PC-9 (cell line): ENCODE results near the gene TRPV3. TPM values are rescaled to one million over a fixed set of nuclear protein-coding genes. Genes with fewer than 3 reads are reported as not detected.

Experiments used
- BruUV-seq: library from RNA; stranded (reverse); fragments of 400-500 nt; replicated peaks from 2 replicates; lab custom pipeline; 2021; lab: Mats Ljungman, UMichigan
- CTCF ChIA-PET: fragments of 300-600 bp; sonication (Branson Sonifier 250); formaldehyde crosslinking; loops from one replicate; lab custom pipeline; 2022; ENCODE audit warnings: antibody characterized with exemption; lab: Charles Lee
- POLR2A ChIA-PET: fragments of 300-600 bp; sonication (Branson Sonifier 250); formaldehyde crosslinking; loops from one replicate; lab custom pipeline; 2022; ENCODE audit warnings: antibody characterized with exemption; ENCODE audit not compliant: unreplicated experiment; lab: Charles Lee
- DNase-seq, 2 experiments: peaks; one replicate each; pipeline versions ENCODE4 v3.0.0 to v3.0.0-alpha.2; 2015 to 2022; ENCODE audit warnings: mixed read lengths in 1 of 2
- H2AFZ ChIP-seq: fragments of 200-600 bp; sonication (generic); 2 replicates; pipeline ENCODE4 v1.8.1; 2017; ENCODE audit warnings: antibody characterized with exemption
- H3F3A ChIP-seq: fragments of 200-600 bp; sonication (generic); 2 replicates; pipeline ENCODE4 v1.8.1; 2017; ENCODE audit warnings: antibody characterized with exemption, mild to moderate bottlenecking, low read depth; ENCODE audit not compliant: insufficient read depth
- H3K27ac ChIP-seq: fragments of 200-600 bp; sonication (generic); 2 replicates; pipeline ENCODE4 v1.6.1; 2016; ENCODE audit warnings: mixed run types
- H3K27me3 ChIP-seq: fragments of 200-600 bp; sonication (generic); 2 replicates; pipeline ENCODE4 v1.6.1; 2016; ENCODE audit warnings: low read depth, mixed run types; ENCODE audit not compliant: insufficient read depth
- H3K36me3 ChIP-seq: fragments of 200-600 bp; sonication (generic); 2 replicates; pipeline ENCODE4 v1.6.1; 2016; ENCODE audit warnings: low read depth, mixed run types
- H3K4me1 ChIP-seq: fragments of 200-600 bp; sonication (generic); replicated peaks from 2 replicates; pipeline ENCODE4 v1.6.1; 2016; ENCODE audit warnings: mixed run types; ENCODE audit not compliant: insufficient read depth
- H3K4me2 ChIP-seq: fragments of 200-600 bp; sonication (generic); 2 replicates; pipeline ENCODE4 v1.6.1; 2017; ENCODE audit warnings: mixed run types
- H3K4me3 ChIP-seq: fragments of 200-600 bp; sonication (generic); 2 replicates; pipeline ENCODE4 v1.6.1; 2016; ENCODE audit warnings: mixed run types
- H3K79me2 ChIP-seq: fragments of 200-600 bp; sonication (generic); 2 replicates; pipeline ENCODE4 v1.6.1; 2017; ENCODE audit warnings: low read depth, mixed run types
- H3K9me2 ChIP-seq: fragments of 200-600 bp; sonication (generic); 2 replicates; pipeline ENCODE4 v1.8.1; 2017; ENCODE audit warnings: mild to moderate bottlenecking; ENCODE audit not compliant: insufficient read depth
- H3K9me3 ChIP-seq: fragments of 200-600 bp; sonication (generic); 2 replicates; pipeline ENCODE4 v1.8.1; 2016; ENCODE audit warnings: low read depth; ENCODE audit not compliant: insufficient read depth
- H4K20me1 ChIP-seq: fragments of 200-600 bp; sonication (generic); 2 replicates; pipeline ENCODE4 v1.8.1; 2017; ENCODE audit not compliant: insufficient read depth
- EZH2 ChIP-seq: fragments of 200-600 bp; sonication (generic); IDR thresholded peaks from 2 replicates; pipeline ENCODE4 v1.8.0; 2017; ENCODE audit warnings: antibody characterized with exemption, low read depth
- intact Hi-C: fragments of 100-400 bp; cut with micrococcal nuclease; formaldehyde crosslinking; loops from one replicate; pipeline ENCODE4 v1.10.0; 2022; ENCODE audit not compliant: unreplicated experiment
- total RNA-seq: library from RNA; stranded (reverse); gene quantifications from 2 replicates; pipeline ENCODE4 v1.2.3, GENCODE V29; 2021
- TF ChIP-seq, protein P1 (sequence below): fragments of 200-600 bp; sonication (generic); conservative IDR thresholded peaks from 2 replicates; pipeline ENCODE4 v1.6.1; 2017; ENCODE audit warnings: mixed run types, antibody characterized with exemption, mild to moderate bottlenecking, moderate library complexity

The TRPV3 gene
- total RNA-seq, 1 experiment from 2014 or later = 1.9 TPM

DNA sequence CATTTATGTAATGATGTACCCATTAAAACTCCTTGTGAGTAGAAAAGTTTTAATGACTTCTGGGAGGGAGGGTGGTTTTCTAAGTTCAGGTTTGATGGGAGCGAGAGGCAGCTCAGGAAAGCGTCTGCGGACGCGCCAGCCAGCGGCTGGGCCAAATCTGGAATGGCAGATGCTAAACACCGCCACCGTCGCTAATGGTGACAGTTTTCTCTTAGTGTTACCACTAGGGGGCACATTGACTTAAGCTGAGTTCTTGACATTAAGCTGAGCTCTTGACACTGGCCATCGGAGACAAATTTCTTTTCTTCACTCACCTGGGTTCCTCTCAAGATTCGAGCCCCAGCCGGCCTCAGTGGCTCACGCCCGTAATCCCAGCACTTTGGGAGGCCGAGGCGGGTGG, 44.9 kb upstream of the TRPV3 start:
- CTCF ChIA-PET = interaction anchor here (0.7 kb wide), 1 partner anchor 277 kb away, joined by 6 read pairs; no protein-coding TSS in a partner anchor
- intact Hi-C loops = no loop called here
- no peak for DNase-seq
- Histone ChIP-seq H3K27me3 (no peaks in the 10 kb centered on the region), H3K79me2 (no peaks in the 10 kb centered on the region), H4K20me1 (no peaks in the 10 kb centered on the region; the same call in 1 of the 2 replicates), H3K27ac (no peak overlapping the region), H3K4me1 (peaks cover 13% of the 10 kb centered on the region), H3K4me3 (no peak overlapping the region), H3K9me2 (no peaks in the 10 kb centered on the region), H3K36me3 (peaks cover 8% of the 10 kb centered on the region; the same call in 1 of the 2 replicates), H2AFZ (no peak overlapping the region), H3F3A (peaks cover 26% of the 10 kb centered on the region), H3K9me3 (no peaks in the 10 kb centered on the region), H3K4me2 (no peak overlapping the region)
- no TSS peak for BruUV-seq
- POLR2A ChIA-PET = no interaction called here
- TF ChIP-seq EZH2 = no peak
- TF ChIP-seq, protein P1, sequence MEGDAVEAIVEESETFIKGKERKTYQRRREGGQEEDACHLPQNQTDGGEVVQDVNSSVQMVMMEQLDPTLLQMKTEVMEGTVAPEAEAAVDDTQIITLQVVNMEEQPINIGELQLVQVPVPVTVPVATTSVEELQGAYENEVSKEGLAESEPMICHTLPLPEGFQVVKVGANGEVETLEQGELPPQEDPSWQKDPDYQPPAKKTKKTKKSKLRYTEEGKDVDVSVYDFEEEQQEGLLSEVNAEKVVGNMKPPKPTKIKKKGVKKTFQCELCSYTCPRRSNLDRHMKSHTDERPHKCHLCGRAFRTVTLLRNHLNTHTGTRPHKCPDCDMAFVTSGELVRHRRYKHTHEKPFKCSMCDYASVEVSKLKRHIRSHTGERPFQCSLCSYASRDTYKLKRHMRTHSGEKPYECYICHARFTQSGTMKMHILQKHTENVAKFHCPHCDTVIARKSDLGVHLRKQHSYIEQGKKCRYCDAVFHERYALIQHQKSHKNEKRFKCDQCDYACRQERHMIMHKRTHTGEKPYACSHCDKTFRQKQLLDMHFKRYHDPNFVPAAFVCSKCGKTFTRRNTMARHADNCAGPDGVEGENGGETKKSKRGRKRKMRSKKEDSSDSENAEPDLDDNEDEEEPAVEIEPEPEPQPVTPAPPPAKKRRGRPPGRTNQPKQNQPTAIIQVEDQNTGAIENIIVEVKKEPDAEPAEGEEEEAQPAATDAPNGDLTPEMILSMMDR = peak; percentile 57

DNA sequence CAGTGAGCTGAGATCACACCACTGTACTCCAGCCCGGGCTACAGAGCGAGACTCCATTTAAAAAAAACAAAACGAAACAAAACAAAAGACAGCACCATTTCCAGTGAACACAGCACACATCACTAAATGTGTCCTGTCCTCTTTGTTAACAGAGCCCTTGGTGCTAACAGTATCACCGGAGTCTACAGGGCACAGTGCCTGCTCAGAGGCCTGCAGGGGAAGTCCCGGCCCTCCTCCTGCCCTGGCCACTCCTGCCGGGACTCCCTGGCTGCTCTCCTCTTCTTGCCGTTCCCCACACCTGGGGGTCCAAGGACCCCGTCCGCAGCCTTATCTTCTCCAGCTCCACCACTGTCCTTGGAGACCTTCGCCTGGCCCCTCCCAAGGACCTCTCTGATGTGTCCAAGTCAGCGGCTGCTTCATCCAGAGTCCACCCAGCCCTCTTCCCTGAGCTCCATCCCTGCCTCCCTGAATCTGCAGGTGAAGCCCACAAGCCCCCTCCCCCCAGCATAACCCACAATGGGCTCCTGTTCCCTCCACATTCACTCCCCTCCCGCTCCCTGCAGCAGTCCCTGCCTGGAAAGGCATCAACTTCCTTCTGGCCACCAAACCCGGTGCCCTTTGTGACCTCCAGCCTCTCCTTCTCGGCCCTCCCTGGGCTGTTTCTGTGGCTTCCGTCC, 43.1 kb upstream of the TRPV3 start:
- POLR2A ChIA-PET = interaction anchor here (0.6 to 0.7 kb wide), 2 partner anchors 243 to 1121 kb away, joined by 3 to 4 read pairs; no protein-coding TSS in a partner anchor
- Histone ChIP-seq H3K4me3 (no peak overlapping the region), H3K9me2 (no peaks in the 10 kb centered on the region), H3K27ac (no peak overlapping the region), H2AFZ (no peak overlapping the region), H3K79me2 (no peaks in the 10 kb centered on the region), H3F3A (peaks cover 26% of the 10 kb centered on the region), H4K20me1 (no peaks in the 10 kb centered on the region; the same call in 1 of the 2 replicates), H3K27me3 (no peaks in the 10 kb centered on the region), H3K9me3 (no peaks in the 10 kb centered on the region), H3K4me2 (no peak overlapping the region), H3K36me3 (peaks cover 8% of the 10 kb centered on the region; the same call in 1 of the 2 replicates), H3K4me1 (peaks cover 13% of the 10 kb centered on the region)
- TF ChIP-seq, protein P1 = no peak
- no TSS peak for BruUV-seq
- CTCF ChIA-PET = no interaction called here
- intact Hi-C loops = no loop called here
- DNase-seq = no peak

DNA sequence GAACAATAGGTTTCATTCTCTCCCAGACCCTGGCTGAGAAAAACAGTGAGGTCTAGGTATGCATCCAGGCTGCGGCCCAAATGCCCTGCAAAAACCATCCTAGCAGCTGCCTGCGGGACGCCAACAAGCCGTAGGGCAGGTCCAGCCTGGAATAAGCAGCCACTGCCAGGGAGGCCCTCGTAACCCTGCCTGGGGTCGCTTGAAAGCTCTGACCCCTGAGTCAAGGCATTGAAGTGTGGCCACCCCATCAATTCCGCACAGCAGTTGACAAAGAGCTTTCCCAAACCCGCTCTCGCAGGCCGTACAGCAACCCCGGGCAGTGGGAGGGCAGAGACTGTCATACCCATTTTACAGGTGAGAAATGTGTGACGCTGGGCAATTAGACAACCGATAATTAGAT, 40.5 kb upstream of the TRPV3 start:
- no peak for DNase-seq
- H3K27me3 ChIP-seq = no peaks in the 10 kb centered on the region
- peaks cover 5% of the 10 kb centered on the region for H3F3A ChIP-seq
- no peak overlapping the region for H3K4me3 ChIP-seq
- TF ChIP-seq, protein P1 = no peak
- no peak for TF ChIP-seq EZH2
- H3K27ac ChIP-seq = no peak overlapping the region
- H3K79me2 ChIP-seq = no peaks in the 10 kb centered on the region
- intact Hi-C loops = no loop called here
- BruUV-seq = no TSS peak
- ChIA-PET POLR2A (interaction anchor here (0.6 kb wide), 1 partner anchor 38 kb away, joined by 5 read pairs; the partner anchor contains the start of genes CTNS and SHPK), CTCF (no interaction called here)
- no peaks in the 10 kb centered on the region; the same call in 1 of the 2 replicates for H4K20me1 ChIP-seq
- H3K9me3 ChIP-seq = no peaks in the 10 kb centered on the region
- peaks cover 5% of the 10 kb centered on the region; the same call in 1 of the 2 replicates for H3K4me1 ChIP-seq
- H3K9me2 ChIP-seq = no peaks in the 10 kb centered on the region
- peaks cover 8% of the 10 kb centered on the region; the same call in 1 of the 2 replicates for H3K36me3 ChIP-seq
- no peak overlapping the region for H2AFZ ChIP-seq
- no peak overlapping the region for H3K4me2 ChIP-seq
